NCI-H1105 (cell line): ENCODE data around the gene RAB44.
"Not testable (repeated sequence)": the region's sequence is repeated elsewhere in the genome, so short reads cannot be mapped to it uniquely, and the experiment has no call there.

Experiments used
- DNase-seq: peaks from one replicate; lab custom pipeline; 2025; lab: John Stamatoyannopoulos, UW

RAB44 gene

GRCh38 chr6:36685926-36686667, 11.5 kb upstream of the RAB44 start:
- DNase-seq, result no peak

GRCh38 chr6:36686668-36687513, 10.7 kb upstream of the RAB44 start:
- DNase-seq, result no peak

GRCh38 chr6:36688063-36688738, 9.4 kb upstream of the RAB44 start:
- DNase-seq, result no peak

- DNase-seq, result no peak
These were observed 8.9 kb upstream of the RAB44 start for GRCh38 chr6:36688739-36689075.

- DNase-seq, result no peak
These were observed 6.6 kb upstream of the RAB44 start for GRCh38 chr6:36691011-36691410.

GRCh38 chr6:36691612-36692011, 6.0 kb upstream of the RAB44 start:
- DNase-seq, result no peak

GRCh38 chr6:36692220-36692619, 5.4 kb upstream of the RAB44 start:
- no peak for DNase-seq

- DNase-seq, result no peak
These were observed 4.5 kb upstream of the RAB44 start for GRCh38 chr6:36692861-36693702.

- DNase-seq, result no peak
These were observed 3.0 kb upstream of the RAB44 start for GRCh38 chr6:36694616-36695015.

GRCh38 chr6:36695414-36695813, 2.2 kb upstream of the RAB44 start:
- DNase-seq, result no peak

GRCh38 chr6:36698196-36698595, 570 bp downstream of the RAB44 start:
- no peak for DNase-seq

- no peak for DNase-seq
These were observed 1.2 kb downstream of the RAB44 start for GRCh38 chr6:36698871-36699271.

- no peak for DNase-seq
These were observed 1.7 kb downstream of the RAB44 start for GRCh38 chr6:36699348-36699747.

- DNase-seq, result no peak
These were observed 2.6 kb downstream of the RAB44 start for GRCh38 chr6:36700071-36700812.

GRCh38 chr6:36700831-36701230, 3.2 kb downstream of the RAB44 start:
- DNase-seq, result no peak

- no peak for DNase-seq
These were observed 3.9 kb downstream of the RAB44 start for GRCh38 chr6:36701401-36701991.

GRCh38 chr6:36702656-36703055, 5.0 kb downstream of the RAB44 start:
- no peak for DNase-seq

GRCh38 chr6:36703081-36703606, 5.5 kb downstream of the RAB44 start:
- DNase-seq, result no peak

GRCh38 chr6:36703982-36704381, 6.4 kb downstream of the RAB44 start:
- no peak for DNase-seq

- not testable (repeated sequence) for DNase-seq
These were observed 7.4 kb downstream of the RAB44 start for GRCh38 chr6:36704961-36705577.
